ENCODE results near the gene FAM222B.

GRCh38 chr17:28734712-28735241 lies 107.8 kb downstream of the FAM222B start:
- TF ChIP-seq CTCF (conservative IDR thresholded peaks at IDR 0.05; ENCODE audit: low read depth, low read length) (no peak), POLR2A (IDR thresholded peaks at IDR 0.05; ENCODE audit: low read depth, low read length) (no peak), RAD21 (IDR thresholded peaks at IDR 0.05; ENCODE audit: low read length) (no peak), MXI1 (IDR thresholded peaks at IDR 0.05; ENCODE audit: borderline replicate concordance, low read depth, low read length) (no peak), FOS (IDR thresholded peaks at IDR 0.05; ENCODE audit: low read depth, low read length) (no peak), CHD1 (IDR thresholded peaks at IDR 0.05; ENCODE audit: low read depth, low read length) (no peak), USF2 (IDR thresholded peaks at IDR 0.05; ENCODE audit: low read depth, low read length) (no peak), ELK1 (IDR thresholded peaks at IDR 0.05; ENCODE audit: borderline replicate concordance, low read depth, low read length) (no peak), SMC3 (IDR thresholded peaks at IDR 0.05; ENCODE audit: low read depth, low read length) (no peak), CEBPB (IDR thresholded peaks at IDR 0.05; ENCODE audit: low read depth, low read length) (no peak), MAFK (IDR thresholded peaks at IDR 0.05; ENCODE audit: low read depth, low read length) (no peak)

Data from IMR-90 (cell line).